RCC 7860 (cell line): ENCODE data around the gene PTPRE.

Source experiments
- DNase-seq: peaks from one replicate; pipeline ENCODE4 v3.0.0-alpha.2; 2015; ENCODE audit warnings: low spot score
- FAIRE-seq: peaks from 2 replicates; lab custom pipeline; 2012; peaks lifted over from hg19 to GRCh38; lab: Jason Lieb, UNC

The PTPRE gene

GRCh38 chr10:128017822-128018221 lies 110.9 kb downstream of the PTPRE start:
- no peak for FAIRE-seq
- DNase-seq = no peak

- FAIRE-seq (no peak), DNase-seq (no peak)
These were observed 111.3 kb downstream of the PTPRE start for GRCh38 chr10:128018236-128018635.

DNA sequence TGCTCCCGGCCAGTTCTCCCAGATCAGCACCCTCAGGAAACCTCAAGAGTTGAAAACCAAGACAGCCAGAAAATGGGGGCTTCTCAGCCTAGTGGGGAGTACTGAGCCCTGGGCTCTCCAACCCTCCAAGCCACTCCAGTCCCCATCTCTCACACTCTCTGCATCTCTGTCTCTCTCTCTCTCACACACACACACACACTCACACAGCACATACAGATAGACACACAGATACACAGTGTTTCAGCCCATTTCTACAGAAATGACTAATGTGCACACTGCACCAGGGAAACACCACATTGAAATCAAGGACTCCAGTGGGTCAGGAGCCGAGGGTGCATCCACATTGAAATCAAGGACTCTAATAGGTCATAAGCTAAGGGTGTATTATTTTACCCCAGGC lies 111.8 kb downstream of the PTPRE start:
- FAIRE-seq (no peak), DNase-seq (no peak)

DNA sequence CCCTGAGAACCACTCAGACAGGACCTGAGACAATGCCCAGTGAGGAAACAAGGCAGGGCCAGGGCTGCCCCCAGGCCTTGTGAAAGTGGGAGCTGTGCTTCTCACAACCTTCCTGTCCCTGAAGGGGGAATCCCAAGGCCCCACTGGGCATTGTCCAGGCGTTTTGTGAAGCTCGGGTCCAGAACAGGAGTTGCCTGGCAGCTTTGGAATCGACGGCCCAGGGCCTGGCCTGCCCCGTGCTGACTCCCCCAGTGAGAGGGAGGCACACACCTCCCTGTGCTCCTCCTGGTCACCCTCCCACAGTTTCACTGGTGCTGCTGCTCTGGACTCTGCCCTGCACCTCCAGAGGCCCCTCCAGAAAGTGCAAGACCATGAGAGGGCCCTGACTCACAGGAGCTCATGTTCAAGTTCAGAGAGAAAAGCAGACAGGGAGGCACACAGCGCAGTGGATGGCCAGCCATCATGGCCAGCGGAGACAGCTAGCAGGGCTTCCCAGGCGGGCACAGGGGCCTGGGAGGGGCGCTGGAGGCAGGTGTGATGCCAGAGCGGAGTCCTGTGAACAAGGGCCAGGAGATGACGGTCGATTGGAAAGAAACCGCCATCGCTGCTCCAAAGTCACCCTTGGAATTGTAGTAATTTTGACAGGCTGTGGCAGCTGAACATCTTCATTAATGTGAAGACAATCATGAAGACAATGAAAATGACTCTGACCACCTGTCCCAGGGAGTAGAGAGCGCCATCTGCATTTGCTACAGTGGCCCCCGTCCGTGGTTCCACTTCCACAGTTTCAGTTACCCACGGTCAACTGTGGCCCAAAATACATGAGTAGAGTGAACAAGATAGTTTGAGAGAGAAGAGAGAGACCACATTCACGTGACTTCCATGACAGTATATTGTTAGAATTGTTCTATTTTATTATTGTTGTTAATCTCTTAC lies 115.6 kb downstream of the PTPRE start:
- FAIRE-seq = no peak
- DNase-seq = no peak

GRCh38 chr10:128024426-128024825 lies 117.5 kb downstream of the PTPRE start:
- DNase-seq (no peak), FAIRE-seq (no peak)

DNA sequence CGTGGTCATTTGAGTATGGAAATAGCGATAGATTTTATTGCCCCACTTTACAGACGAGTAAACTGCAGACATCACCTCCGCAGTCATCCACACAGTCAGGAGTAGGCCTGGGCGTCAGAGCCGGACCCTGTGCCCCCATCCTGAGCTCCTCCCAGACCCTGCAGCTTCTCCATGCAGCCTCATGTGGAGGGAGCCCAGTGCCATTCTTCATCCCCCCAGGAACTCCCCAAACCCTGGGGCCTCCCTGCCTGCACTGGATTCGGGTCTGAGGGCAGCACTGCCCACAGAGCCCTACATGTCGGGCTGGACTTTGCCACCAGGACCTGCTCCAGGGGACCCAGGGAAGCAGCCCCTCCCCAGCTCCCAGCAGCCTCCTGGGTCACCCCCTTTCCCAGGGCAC lies 118.5 kb downstream of the PTPRE start:
- FAIRE-seq (no peak), DNase-seq (no peak)

- DNase-seq (no peak), FAIRE-seq (no peak)
These were observed 119.0 kb downstream of the PTPRE start for GRCh38 chr10:128025951-128026350.

GRCh38 chr10:128026615-128027300 lies 119.9 kb downstream of the PTPRE start:
- no peak for DNase-seq
- no peak for FAIRE-seq

- no peak for FAIRE-seq
- DNase-seq = no peak
These were observed 120.4 kb downstream of the PTPRE start for GRCh38 chr10:128027306-128027705.

GRCh38 chr10:128027822-128028507 lies 121.1 kb downstream of the PTPRE start:
- FAIRE-seq = no peak

DNA sequence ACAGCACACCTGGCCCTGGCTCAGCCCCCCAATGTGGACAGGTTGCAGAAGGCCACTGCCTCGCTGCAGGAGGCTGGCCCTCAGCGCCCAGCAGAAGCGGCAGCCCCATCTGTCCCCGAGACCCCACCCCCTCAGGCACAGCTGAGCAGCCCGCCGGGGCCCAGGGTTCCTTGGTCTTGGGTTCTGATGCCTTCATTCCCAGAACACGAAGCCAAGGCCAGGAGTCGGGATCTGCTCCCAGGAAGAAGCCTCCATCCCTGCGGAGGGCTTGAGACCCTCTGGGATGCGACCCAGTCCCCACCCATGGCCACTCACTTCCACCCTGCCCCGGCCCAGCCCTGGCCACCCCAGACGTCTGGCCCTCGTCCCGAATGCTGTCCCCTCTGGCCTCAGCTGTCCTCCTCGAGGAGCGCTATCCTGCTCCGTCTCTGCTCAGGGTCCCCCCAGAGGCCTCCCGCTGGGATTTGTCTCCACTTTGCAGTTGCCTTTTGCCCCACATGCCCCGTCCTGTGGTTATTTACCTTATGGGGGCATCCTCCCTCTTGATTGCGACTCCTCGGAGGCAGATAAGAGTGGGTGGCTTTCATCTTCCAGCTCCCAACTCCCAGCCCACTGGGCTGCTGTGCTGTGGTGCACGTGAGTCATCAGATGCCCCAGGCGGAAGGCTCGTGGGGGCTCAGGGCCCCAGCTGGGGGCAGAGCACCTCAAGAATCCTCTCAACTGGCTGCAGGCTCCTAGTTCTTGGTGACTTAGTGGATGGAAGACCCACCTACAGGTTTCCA lies 121.8 kb downstream of the PTPRE start:
- no peak for DNase-seq

More at GRCh38 chr10:128027822-128028507, 121.1 kb downstream of the PTPRE start:
- DNase-seq = no peak

GRCh38 chr10:128029290-128029651 lies 122.4 kb downstream of the PTPRE start:
- FAIRE-seq (no peak), DNase-seq (no peak)

More for the DNA sequence above, 121.8 kb downstream of the PTPRE start:
- no peak for FAIRE-seq

DNA sequence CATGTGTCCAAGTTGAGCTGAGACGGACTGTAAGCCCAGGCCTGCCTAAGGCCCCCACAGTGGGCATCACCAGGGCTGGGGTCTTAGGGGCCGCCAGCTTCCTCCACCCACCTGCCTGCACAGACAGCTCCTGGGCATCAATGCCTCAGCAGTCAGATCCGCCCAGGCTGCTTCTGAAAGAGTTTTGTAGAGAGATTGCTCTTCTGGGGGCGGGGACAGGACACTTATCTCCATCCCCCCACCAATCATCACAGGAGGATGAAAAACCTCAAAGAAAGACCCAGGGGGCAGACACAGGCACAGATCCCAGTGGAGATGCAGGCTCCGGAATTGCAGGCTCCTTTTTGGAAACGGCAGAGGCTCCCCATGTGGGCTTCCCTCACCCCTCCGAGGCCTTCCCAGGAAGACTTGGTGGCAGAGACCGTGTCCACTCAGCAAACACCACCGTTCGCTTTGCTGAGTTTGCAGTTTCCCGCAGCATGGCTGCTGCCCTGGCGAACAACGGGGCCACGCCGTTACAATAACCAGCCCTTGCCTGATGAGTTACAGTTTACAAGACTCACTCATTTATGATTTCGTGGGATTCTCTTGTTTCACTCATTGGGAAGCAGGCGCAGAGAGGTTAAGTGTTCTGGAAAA lies 122.9 kb downstream of the PTPRE start:
- DNase-seq = no peak
- no peak for FAIRE-seq

- DNase-seq (no peak), FAIRE-seq (no peak)
These were observed 123.7 kb downstream of the PTPRE start for GRCh38 chr10:128030498-128031072.

GRCh38 chr10:128031216-128031615 lies 124.3 kb downstream of the PTPRE start:
- no peak for DNase-seq
- no peak for FAIRE-seq

DNA sequence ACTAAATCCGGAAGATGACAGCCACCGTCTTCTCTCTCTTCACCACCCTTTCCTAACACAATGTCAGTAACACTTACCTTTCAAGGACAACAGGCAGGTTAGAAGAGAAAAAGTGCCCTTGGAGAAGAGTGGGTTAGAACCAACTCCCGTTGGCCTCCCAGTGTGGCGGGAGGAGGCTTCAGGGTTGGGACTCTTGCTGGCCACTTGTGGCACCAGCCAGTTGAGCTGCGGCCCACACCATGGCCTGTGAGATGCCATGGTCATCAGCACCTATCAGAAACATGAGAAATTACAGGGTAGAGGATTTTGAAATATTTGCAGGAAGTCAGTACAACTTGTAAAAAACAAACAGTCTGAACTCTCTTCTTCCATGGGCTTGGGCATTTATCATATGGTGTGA lies 125.6 kb downstream of the PTPRE start:
- FAIRE-seq (no peak), DNase-seq (no peak)

- DNase-seq (no peak), FAIRE-seq (no peak)
These were observed 128.7 kb downstream of the PTPRE start for GRCh38 chr10:128035557-128035973.

DNA sequence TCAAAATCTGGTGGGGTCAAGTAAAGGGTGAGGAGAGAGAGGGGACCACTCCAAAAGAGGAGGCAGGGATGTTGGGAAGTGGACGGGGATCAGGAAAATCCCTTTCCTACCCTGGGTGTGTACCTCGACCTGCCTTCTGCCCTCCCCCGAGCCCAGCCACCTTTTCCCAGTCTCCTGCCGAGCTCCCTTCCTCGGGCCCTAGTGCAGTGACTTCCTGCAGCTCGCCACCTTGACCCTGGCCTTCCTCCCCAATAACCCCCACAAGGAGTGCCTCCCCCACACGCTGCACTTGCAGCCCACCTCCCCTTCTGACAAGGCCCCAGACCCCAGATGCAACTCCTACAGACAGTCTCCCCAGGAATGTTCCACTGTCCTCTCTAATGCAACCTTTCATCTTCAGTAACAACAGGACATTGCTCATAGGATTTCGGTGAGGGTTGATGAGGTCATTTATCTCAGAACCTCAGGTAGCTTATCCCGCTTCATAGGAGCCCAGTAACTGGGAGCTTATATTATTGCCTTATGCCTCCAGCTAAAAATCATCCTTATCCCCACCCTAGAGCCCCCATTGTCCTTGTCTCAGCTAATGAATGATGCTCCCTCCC lies 129.2 kb downstream of the PTPRE start:
- DNase-seq = no peak
- no peak for FAIRE-seq

GRCh38 chr10:128036746-128037543 lies 130.0 kb downstream of the PTPRE start:
- FAIRE-seq (peak; percentile 72), DNase-seq (peak; percentile 68)
